Spleen (tissue), 7 donors: Measurements from ENCODE around the gene VSTM4.

Experiments
- CTCF ChIP-seq, 11 experiments: fragments of 200-600 bp in 7 of 11; fragments of 450-650 bp in 4 of 11; sonication (generic) in 4 of 11; IDR thresholded peaks in 8 of 11; conservative IDR thresholded peaks in 3 of 11; 1 replicate in 7 of 11; 2 replicates in 4 of 11; pipeline versions ENCODE4 v1.4.0 to v1.8.0; 2016 to 2021; ENCODE audit warnings: antibody characterized with exemption in 11 of 11, inconsistent platforms in 4 of 11, mild to moderate bottlenecking in 1 of 11
- POLR2A ChIP-seq, 3 donors: fragments of 450-650 bp; IDR thresholded peaks; one replicate each; pipeline ENCODE4 v1.5.1; 2017; ENCODE audit warnings: antibody characterized with exemption in 3 of 3, mild to moderate bottlenecking in 1 of 3
- donor health status: DM: no; HTN: no; CAD: no; lungs with moderate emphysema.
- donor health status: DM: no; HTN: no; CAD: no.
- donor health status: DM: no; HTN: no; CAD: no.

GRCh38 chr10:49070701-49071100 is 44.6 kb downstream of the VSTM4 start:
- TF ChIP-seq POLR2A (IDR thresholded peaks at IDR 0.05) (no peak), CTCF (IDR thresholded peaks at IDR 0.05 in 8 of 11, conservative IDR thresholded peaks at IDR 0.05 in 3 of 11) (no peak)
